Neural progenitor cell (in vitro differentiated cells): ENCODE results near the gene IFT20. TPM values are rescaled to one million over a fixed set of nuclear protein-coding genes. Genes with fewer than 3 reads are reported as not detected.

Experiments
- DNase-seq: peaks from one replicate; pipeline ENCODE4 v3.0.0-alpha.2; 2016; ENCODE audit warnings: low spot score
- H2AFZ ChIP-seq: fragments of 200-600 bp; sonication (generic); replicated peaks from 2 replicates; pipeline ENCODE4 v1.6.1; 2016; ENCODE audit warnings: antibody characterized with exemption
- H3F3A ChIP-seq: fragments of 200-600 bp; sonication (generic); 2 replicates; pipeline ENCODE4 v1.6.1; 2016; ENCODE audit warnings: antibody characterized with exemption, low read depth
- H3K27ac ChIP-seq: fragments of 200-600 bp; sonication (generic); 2 replicates; pipeline ENCODE4 v1.5.1; 2016; ENCODE audit warnings: mild to moderate bottlenecking
- H3K27me3 ChIP-seq: fragments of 200-600 bp; sonication (generic); 2 replicates; pipeline ENCODE4 v1.6.1; 2016; ENCODE audit warnings: mild to moderate bottlenecking, moderate library complexity
- H3K36me3 ChIP-seq: fragments of 200-600 bp; sonication (generic); 2 replicates; pipeline ENCODE4 v1.5.1; 2016
- H3K4me1 ChIP-seq: fragments of 200-600 bp; sonication (generic); 2 replicates; pipeline ENCODE4 v1.6.1; 2016; ENCODE audit warnings: mixed run types
- H3K4me2 ChIP-seq: fragments of 200-600 bp; sonication (generic); 2 replicates; pipeline ENCODE4 v1.6.1; 2016
- H3K4me3 ChIP-seq: fragments of 200-600 bp; sonication (generic); 2 replicates; pipeline ENCODE4 v1.5.1; 2016
- H3K79me2 ChIP-seq: fragments of 200-600 bp; sonication (generic); 2 replicates; pipeline ENCODE4 v1.6.1; 2016; ENCODE audit warnings: low read depth
- H3K9ac ChIP-seq: fragments of 200-600 bp; sonication (generic); 2 replicates; pipeline ENCODE4 v1.6.1; 2016
- H3K9me3 ChIP-seq: fragments of 200-600 bp; sonication (generic); 2 replicates; pipeline ENCODE4 v1.5.1; 2016; ENCODE audit warnings: low read depth
- H4K20me1 ChIP-seq: fragments of 200-600 bp; sonication (generic); 2 replicates; pipeline ENCODE4 v1.6.1; 2016; ENCODE audit warnings: low read depth
- H3K27ac Mint-ChIP-seq: 3 replicates; pipeline ENCODE4 v1.8.0; 2021; ENCODE audit warnings: mixed read lengths
- H3K27me3 Mint-ChIP-seq: 2 replicates; pipeline ENCODE4 v1.8.0; 2022; ENCODE audit warnings: low read depth, mild to moderate bottlenecking, inconsistent platforms, moderate library complexity, mixed read lengths; ENCODE audit not compliant: insufficient read depth
- H3K36me3 Mint-ChIP-seq: 3 replicates; pipeline ENCODE4 v1.8.0; 2021; ENCODE audit warnings: mixed read lengths
- H3K4me1 Mint-ChIP-seq: 3 replicates; pipeline ENCODE4 v1.8.0; 2021; ENCODE audit warnings: mixed read lengths
- H3K4me3 Mint-ChIP-seq: 3 replicates; pipeline ENCODE4 v1.8.0; 2021; ENCODE audit warnings: mild to moderate bottlenecking, moderate library complexity, mixed read lengths
- H3K9me3 Mint-ChIP-seq: 3 replicates; pipeline ENCODE4 v1.8.0; 2020; ENCODE audit warnings: mixed read lengths
- CTCF ChIP-seq: fragments of 200-600 bp; sonication (generic); IDR thresholded peaks from 2 replicates; pipeline ENCODE4 v1.5.1; 2017; ENCODE audit warnings: antibody characterized with exemption, mild to moderate bottlenecking
- EZH2 ChIP-seq: fragments of 200-600 bp; sonication (generic); IDR thresholded peaks from 2 replicates; pipeline ENCODE4 v1.6.1; 2017; ENCODE audit warnings: antibody characterized with exemption, mild to moderate bottlenecking, moderate library complexity
- EZH2phosphoT487 ChIP-seq: fragments of 200-600 bp; sonication (generic); IDR thresholded peaks from 2 replicates; pipeline ENCODE4 v1.6.1; 2017; ENCODE audit warnings: antibody characterized with exemption
- total RNA-seq: library from RNA; depleted of rRNA; stranded (reverse); fragments of >200 nt; gene quantifications from 2 replicates; pipeline ENCODE4 v1.2.3, GENCODE V29; 2015; ENCODE audit warnings: low replicate concordance

IFT20 gene
- total RNA-seq, 1 donor from 2014 or later = 68.2 TPM

- Histone ChIP-seq H3K27me3 (peaks cover 18% of the 10 kb centered on the region), H3K9ac (no peak overlapping the region), H4K20me1 (peaks cover 20% of the 10 kb centered on the region), H3K4me1 (peaks cover 13% of the 10 kb centered on the region), H3K4me3 (no peak overlapping the region), H3F3A (peaks cover 31% of the 10 kb centered on the region), H3K27ac (no peak overlapping the region), H3K79me2 (no peaks in the 10 kb centered on the region), H3K9me3 (no peaks in the 10 kb centered on the region), H3K4me2 (no peak overlapping the region), H2AFZ (no peak overlapping the region), H3K36me3 (no peaks in the 10 kb centered on the region)
- Mint-ChIP-seq H3K4me3 (no peak overlapping the region), H3K36me3 (peaks cover 2% of the 10 kb centered on the region), H3K27me3 (peaks cover 7% of the 10 kb centered on the region), H3K4me1 (peaks cover 26% of the 10 kb centered on the region), H3K9me3 (no peaks in the 10 kb centered on the region), H3K27ac (peak overlapping the region; percentile 50)
- no peak for DNase-seq
- no peak for TF ChIP-seq EZH2
- no peak for TF ChIP-seq EZH2phosphoT487
- TF ChIP-seq CTCF = no peak
These were observed 33.1 kb upstream of the IFT20 start for GRCh38 chr17:28368306-28368831.

GRCh38 chr17:28367641-28368305 is 32.5 kb upstream of the IFT20 start:
- H3K9ac ChIP-seq = no peak overlapping the region
- H3K27ac ChIP-seq = no peak overlapping the region
- Mint-ChIP-seq H3K9me3 (no peaks in the 10 kb centered on the region), H3K4me3 (no peak overlapping the region), H3K4me1 (peaks cover 20% of the 10 kb centered on the region), H3K36me3 (no peaks in the 10 kb centered on the region), H3K27me3 (peaks cover 4% of the 10 kb centered on the region), H3K27ac (no peak overlapping the region)
- peaks cover 12% of the 10 kb centered on the region for H3K27me3 ChIP-seq
- no peak for DNase-seq
- H4K20me1 ChIP-seq = peaks cover 14% of the 10 kb centered on the region
- no peak overlapping the region for H3K4me2 ChIP-seq
- H3K9me3 ChIP-seq = no peaks in the 10 kb centered on the region
- H3F3A ChIP-seq = peaks cover 29% of the 10 kb centered on the region
- H3K4me3 ChIP-seq = no peak overlapping the region
- TF ChIP-seq EZH2 (no peak), CTCF (no peak), EZH2phosphoT487 (no peak)
- no peak overlapping the region for H2AFZ ChIP-seq
- peaks cover 13% of the 10 kb centered on the region for H3K4me1 ChIP-seq
- no peaks in the 10 kb centered on the region for H3K79me2 ChIP-seq
- H3K36me3 ChIP-seq = no peaks in the 10 kb centered on the region

GRCh38 chr17:28366605-28367004 is 31.3 kb upstream of the IFT20 start:
- TF ChIP-seq EZH2phosphoT487 (no peak), EZH2 (no peak), CTCF (no peak)
- DNase-seq = no peak
- H3K4me3 Mint-ChIP-seq = no peak overlapping the region

More at GRCh38 chr17:28366605-28367004, 31.3 kb upstream of the IFT20 start:
- Histone ChIP-seq H3K4me2 (no peak overlapping the region), H3K27me3 (no peaks in the 10 kb centered on the region), H3F3A (peaks cover 20% of the 10 kb centered on the region), H3K4me1 (peaks cover 13% of the 10 kb centered on the region), H3K9ac (no peak overlapping the region), H3K36me3 (no peaks in the 10 kb centered on the region), H3K4me3 (no peak overlapping the region), H3K79me2 (no peaks in the 10 kb centered on the region), H2AFZ (no peak overlapping the region), H3K9me3 (no peaks in the 10 kb centered on the region), H4K20me1 (peaks cover 8% of the 10 kb centered on the region), H3K27ac (no peak overlapping the region)
- H3K36me3 Mint-ChIP-seq = no peaks in the 10 kb centered on the region
- peaks cover 3% of the 10 kb centered on the region for H3K27me3 Mint-ChIP-seq
- H3K4me1 Mint-ChIP-seq = peaks cover 17% of the 10 kb centered on the region
- no peaks in the 10 kb centered on the region for H3K9me3 Mint-ChIP-seq
- no peak overlapping the region for H3K27ac Mint-ChIP-seq
